ENCODE measurements around the gene ATF7IP2.
"Not testable (repeated sequence)": the region's sequence is repeated elsewhere in the genome, so short reads cannot be mapped to it uniquely, and the experiment has no call there.

ATF7IP2 gene

GRCh38 chr16:10466313-10466712 lies 80.5 kb downstream of the ATF7IP2 start:
- H3K4me3 ChIP-seq (ENCODE audit: low read depth, low read length): no peak overlapping the region
- no peak for TF ChIP-seq CTCF (IDR thresholded peaks at IDR 0.05; ENCODE audit: borderline replicate concordance, insufficient read depth, low read depth, low read length)

- no peak overlapping the region for H3K4me3 ChIP-seq (ENCODE audit: low read depth, low read length)
- TF ChIP-seq CTCF (IDR thresholded peaks at IDR 0.05; ENCODE audit: borderline replicate concordance, insufficient read depth, low read depth, low read length): no peak
Observed at GRCh38 chr16:10466861-10467260, 81.0 kb downstream of the ATF7IP2 start.

GRCh38 chr16:10476636-10477035 lies 90.8 kb downstream of the ATF7IP2 start:
- not testable (repeated sequence) for H3K4me3 ChIP-seq (ENCODE audit: low read depth, low read length)

GRCh38 chr16:10480151-10480550 lies 94.3 kb downstream of the ATF7IP2 start:
- H3K4me3 ChIP-seq (ENCODE audit: low read depth, low read length): no peak overlapping the region
- TF ChIP-seq CTCF (IDR thresholded peaks at IDR 0.05; ENCODE audit: borderline replicate concordance, insufficient read depth, low read depth, low read length): no peak

GRCh38 chr16:10485159-10485558 lies 99.3 kb downstream of the ATF7IP2 start:
- no peak for TF ChIP-seq CTCF (IDR thresholded peaks at IDR 0.05; ENCODE audit: borderline replicate concordance, insufficient read depth, low read depth, low read length)
- H3K4me3 ChIP-seq (ENCODE audit: low read depth, low read length): no peak overlapping the region

GRCh38 chr16:10485698-10486382 lies 100.0 kb downstream of the ATF7IP2 start:
- no peak overlapping the region for H3K4me3 ChIP-seq (ENCODE audit: low read depth, low read length)
- no peak for TF ChIP-seq CTCF (IDR thresholded peaks at IDR 0.05; ENCODE audit: borderline replicate concordance, insufficient read depth, low read depth, low read length)

GRCh38 chr16:10490141-10490540 lies 104.3 kb downstream of the ATF7IP2 start:
- TF ChIP-seq CTCF (IDR thresholded peaks at IDR 0.05; ENCODE audit: borderline replicate concordance, insufficient read depth, low read depth, low read length): no peak
- H3K4me3 ChIP-seq (ENCODE audit: low read depth, low read length): no peak overlapping the region
